Hypothalamus (tissue), 51 donors: Measurements from ENCODE around the gene DCST1.

Experiments
- DNase-seq, 51 donors: peaks; one replicate each; lab custom pipeline; 2025; lab: John Stamatoyannopoulos, UW

DCST1 gene

DNA sequence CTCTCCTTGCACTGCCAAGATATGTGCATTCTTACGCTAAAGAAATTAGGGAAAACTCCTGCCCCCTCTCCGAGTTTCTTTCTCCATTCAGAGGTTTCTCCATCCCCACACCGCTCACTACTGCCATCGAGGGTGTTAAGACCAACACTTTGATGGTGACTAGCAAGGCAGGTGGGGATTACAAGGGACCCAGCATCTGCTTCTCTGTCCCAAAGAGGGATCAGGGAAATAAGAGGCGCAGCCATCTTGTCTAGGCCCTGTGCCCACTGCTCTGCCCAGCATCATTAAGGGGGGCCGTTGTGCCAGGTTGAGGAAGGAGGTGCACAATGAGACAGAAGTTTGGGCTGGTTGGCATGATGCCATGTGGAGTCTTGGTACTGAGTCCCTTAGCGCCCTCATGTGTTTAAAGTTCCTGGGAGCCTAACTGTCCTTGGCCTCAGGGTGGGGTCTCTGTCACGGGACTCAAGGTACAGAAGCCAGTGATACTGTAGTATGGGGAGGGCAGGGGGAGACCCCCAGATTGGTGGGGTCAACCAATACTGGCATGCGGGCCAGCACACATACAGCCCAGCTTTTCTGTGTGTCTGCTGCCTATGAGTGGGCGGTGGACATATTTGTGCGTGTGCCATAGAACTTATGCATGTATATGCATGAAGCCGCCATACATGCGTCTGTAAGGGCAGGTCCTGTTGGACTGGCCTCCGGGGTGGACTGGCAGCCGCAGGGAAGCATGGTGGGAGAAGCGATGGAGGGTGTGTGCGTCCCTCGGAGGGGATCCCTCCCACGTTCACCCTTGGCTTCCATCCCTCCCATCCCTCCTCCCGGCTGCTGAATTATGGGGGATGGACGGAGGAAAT lies 50.5 kb downstream of the DCST1 start:
- peak in 13 of 51 donors; percentile 13 to 51 (median 31) for DNase-seq

DNA sequence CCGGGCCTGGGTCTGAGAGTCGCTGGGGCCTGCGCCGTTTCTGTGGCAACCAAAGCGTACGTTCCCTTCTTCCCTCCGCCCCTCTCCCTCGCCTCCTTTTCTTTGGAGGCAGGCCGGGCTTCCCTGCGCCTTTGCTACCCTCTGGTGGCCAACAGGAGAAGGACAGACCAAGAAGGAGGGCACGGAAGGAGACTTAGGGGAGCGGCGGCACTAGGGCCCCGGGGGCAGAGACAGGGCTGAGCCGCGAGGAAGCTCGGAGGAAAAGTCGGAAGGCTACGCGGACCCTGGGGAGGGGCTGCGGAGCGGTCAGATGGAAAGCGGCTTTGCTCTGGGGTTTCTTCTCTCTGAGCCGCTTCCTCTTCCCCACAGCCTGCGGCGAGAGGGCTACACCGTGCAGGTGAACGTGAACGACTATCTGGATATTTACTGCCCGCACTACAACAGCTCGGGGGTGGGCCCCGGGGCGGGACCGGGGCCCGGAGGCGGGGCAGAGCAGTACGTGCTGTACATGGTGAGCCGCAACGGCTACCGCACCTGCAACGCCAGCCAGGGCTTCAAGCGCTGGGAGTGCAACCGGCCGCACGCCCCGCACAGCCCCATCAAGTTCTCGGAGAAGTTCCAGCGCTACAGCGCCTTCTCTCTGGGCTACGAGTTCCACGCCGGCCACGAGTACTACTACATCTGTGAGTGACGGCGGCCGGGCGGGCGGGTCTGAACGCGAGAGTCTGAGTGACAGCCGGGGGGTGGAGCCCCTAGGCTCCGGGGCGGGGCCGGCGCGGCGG lies 51.3 kb downstream of the DCST1 start:
- peak; percentile 74 to 98 (median 91) for DNase-seq

DNA sequence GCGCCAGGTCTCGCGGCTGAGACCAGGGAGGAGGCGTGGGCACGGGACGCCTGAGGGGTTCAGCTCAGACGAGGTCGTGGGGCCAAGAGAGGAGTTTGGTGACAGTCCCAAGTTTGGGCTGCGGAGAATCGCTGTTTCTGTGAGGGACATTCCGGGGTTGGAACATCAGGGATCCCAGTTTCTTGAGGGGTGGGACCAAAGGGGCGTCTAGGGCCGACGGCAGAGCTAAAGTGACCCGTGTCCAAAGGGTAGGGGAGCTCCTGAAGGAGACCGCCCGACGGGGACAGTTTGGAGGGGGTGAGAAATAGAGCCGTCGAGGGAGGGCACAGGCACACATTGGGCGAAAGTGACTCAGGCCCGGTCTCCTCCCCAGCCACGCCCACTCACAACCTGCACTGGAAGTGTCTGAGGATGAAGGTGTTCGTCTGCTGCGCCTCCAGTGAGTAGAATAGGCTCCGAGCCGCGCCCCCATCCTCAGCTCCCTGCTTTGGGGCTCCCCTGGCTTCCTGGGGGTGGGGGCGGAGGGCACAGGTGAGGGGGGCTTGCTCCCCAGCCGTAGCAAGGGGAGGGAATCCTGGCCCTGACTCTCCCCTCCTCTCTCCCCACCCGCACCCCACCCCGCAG lies 52.0 kb downstream of the DCST1 start:
- peak in 4 of 51 donors; percentile 30 to 49 (median 47) for DNase-seq

DNA sequence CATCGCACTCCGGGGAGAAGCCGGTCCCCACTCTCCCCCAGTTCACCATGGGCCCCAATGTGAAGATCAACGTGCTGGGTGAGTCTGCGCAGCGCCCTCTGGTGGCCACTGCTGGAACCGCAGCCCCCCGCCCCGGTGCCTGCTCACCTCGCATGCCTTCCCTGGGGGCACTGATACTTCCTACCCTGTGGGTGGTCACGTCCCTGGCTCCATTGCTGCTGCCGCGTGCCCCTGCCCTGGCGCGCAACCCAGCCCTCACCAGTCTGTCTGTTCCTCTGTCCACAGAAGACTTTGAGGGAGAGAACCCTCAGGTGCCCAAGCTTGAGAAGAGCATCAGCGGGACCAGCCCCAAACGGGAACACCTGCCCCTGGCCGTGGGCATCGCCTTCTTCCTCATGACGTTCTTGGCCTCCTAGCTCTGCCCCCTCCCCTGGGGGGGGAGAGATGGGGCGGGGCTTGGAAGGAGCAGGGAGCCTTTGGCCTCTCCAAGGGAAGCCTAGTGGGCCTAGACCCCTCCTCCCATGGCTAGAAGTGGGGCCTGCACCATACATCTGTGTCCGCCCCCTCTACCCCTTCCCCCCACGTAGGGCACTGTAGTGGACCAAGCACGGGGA lies 52.6 kb downstream of the DCST1 start:
- DNase-seq: peak in 39 of 51 donors; percentile 17 to 81 (median 46)

DNA sequence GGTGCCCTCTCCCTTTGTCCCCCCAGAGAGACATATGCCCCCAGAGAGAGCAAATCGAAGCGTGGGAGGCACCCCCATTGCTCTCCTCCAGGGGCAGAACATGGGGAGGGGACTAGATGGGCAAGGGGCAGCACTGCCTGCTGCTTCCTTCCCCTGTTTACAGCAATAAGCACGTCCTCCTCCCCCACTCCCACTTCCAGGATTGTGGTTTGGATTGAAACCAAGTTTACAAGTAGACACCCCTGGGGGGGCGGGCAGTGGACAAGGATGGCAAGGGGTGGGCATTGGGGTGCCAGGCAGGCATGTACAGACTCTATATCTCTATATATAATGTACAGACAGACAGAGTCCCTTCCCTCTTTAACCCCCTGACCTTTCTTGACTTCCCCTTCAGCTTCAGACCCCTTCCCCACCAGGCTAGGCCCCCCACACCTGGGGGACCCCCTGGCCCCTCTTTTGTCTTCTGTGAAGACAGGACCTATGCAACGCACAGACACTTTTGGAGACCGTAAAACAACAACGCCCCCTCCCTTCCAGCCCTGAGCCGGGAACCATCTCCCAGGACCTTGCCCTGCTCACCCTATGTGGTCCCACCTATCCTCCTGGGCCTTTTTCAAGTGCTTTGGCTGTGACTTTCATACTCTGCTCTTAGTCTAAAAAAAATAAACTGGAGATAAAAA lies 53.4 kb downstream of the DCST1 start:
- DNase-seq: no peak

DNA sequence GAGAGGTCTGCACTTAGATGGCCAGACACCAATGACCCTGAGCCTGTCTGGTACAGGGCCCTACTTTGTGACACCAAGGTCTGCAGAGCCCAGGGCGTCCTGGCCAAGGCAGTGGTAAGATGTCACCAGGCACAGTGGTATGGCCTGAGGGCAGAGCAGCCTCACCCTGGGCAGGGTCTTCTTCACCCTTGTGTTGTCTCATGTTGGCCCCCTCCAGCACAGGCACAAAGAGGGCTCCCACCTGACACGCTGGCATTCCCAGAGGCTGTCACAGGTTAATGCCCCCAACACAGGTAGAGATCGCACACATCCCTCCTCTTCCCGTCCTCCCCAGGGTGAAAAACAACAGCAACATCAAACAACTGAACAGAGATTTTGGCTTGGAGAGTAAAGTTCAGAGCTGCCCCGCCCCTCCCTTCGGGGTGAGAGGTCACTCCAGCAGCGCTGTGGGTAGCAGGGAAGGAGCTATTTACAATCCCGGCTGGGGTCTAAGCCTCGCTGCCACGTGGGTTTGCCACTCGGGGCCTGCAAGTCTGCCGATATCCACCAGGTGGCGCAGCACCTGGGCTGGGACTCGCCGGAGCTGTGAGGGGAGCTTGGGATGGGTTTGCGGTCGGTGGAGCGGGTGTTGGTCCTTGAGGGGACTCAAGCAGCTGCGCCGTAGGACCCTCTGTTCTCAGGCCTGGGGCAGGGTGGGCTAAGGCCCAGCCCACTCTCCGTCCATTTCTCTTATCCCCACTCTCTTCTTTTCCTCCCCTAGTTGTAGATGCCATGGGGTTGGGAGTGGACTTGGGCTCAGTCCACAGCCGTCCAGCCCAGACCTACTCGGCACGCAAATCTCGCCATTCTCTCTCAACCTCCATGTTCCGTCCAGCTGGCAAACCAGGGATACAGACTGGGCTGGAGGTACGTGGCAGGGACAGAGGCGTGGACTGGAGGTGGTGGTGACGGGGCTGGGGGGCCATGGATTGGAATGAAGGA lies 57.7 kb downstream of the DCST1 start:
- peak in 46 of 51 donors; percentile 19 to 83 (median 61) for DNase-seq

DNA sequence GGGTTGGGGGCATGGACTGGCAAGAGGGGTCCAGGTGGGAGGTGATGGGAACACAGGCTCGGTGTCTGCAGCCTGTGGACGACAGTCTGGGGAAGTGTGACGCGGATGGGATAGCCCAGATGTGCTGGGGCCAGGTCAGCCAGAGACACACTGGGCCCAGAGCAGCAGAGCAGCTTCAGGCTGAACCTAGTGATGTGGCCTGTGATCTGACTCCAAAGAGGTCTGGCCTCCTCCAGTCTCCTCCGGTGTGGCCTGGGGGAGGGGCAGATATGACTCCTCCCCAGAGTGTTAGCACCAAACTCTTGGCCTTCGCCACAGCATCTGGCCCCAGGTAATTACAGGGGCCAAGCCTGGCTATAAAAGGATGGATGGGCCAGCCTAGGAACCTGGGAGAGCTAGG lies 58.5 kb downstream of the DCST1 start:
- no peak for DNase-seq

DNA sequence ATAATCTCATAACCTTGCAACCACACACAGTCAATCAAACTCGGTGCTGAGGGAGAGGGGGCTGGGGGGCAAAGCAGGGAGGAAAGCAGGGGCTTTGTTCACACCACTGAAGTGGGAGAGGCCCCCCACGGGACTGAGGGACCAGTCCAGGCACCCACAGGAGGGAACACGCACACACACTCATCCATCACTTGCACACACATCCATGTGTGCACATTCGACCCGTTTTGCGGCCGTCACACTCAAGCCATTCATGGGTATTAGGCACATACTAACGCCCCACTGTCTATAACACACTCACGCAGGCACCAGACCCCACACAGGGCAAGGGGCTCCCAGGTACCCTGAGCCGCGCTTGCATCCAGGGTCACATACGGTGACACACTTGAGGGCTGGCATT lies 59.0 kb downstream of the DCST1 start:
- DNase-seq: no peak

DNA sequence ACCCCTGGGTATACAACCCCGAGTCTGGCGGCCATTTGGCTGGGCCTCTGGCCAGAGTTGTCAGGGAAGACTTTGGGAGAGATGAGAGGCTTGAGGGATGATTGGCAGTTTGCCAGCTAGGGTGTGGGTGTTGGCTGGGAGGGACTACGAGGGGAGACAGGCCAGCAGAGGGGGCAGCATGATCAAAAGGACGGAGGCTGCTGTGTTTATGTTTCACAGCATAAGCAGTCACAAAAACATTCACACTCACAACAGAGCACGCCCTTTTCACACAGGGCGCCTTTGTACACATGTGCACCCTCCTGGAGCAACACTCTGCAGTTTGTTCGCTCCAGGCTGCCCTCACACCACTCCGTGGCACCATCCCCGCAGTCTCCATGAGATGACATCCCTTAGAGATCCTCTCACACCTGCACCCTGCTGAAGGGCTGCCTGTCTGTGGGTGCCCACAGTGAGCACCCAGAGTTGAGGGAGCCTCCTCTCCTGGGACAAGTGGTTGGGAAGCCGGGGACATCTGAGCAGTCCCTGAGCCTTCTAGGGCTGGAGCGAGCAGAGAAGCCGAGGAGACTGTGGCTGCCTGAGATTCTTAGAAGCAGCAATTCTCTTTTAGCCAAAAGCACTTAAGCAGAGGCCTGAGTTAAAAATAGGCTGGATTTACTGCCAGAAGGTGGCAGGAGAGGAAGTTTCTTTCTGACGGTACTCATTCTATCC lies 60.4 kb downstream of the DCST1 start:
- peak in 26 of 51 donors; percentile 16 to 79 (median 44) for DNase-seq

DNA sequence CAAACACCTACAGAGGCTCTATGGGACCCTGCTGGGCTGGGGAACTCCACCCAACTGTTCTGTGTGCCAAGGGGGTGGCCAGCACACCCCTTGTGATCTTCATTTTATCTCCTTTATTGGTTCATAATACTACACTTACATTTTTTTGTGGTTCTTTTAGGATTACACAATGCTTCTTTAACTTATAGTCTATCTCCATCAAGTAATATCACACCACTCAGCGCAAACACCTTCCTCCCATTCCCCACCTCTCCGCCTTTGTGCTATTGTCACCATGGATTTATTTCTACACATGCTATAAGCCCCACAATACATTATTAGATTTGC lies 61.0 kb downstream of the DCST1 start:
- DNase-seq: no peak

DNA sequence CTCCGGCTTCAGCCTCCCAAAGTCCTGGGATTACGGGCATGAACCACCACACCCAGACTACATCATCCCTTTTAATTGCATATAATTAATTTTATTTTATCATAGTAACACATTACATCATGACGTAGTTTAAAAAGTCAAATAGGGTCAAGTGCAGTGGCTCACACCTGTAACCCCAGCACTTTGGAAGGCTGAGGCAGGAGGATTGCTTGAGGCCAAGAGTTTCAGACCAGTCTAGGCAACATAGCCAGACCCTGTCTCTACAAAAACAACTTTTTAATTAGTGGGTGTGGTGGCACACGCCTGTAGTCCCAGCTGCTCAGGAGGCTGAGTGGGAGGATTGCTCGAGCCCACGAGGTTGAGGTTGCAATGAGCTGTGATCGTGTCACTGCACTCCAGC lies 65.7 kb downstream of the DCST1 start:
- no peak for DNase-seq
